Left ventricle myocardium inferior (tissue), 1 donor: ENCODE data around the gene PROSER2. TPM values are rescaled to one million over a fixed set of nuclear protein-coding genes. Genes with fewer than 3 reads are reported as not detected.

Source experiments
- DNase-seq: peaks from one replicate; pipeline ENCODE4 v3.0.0-alpha.2; 2020
- H3K27ac ChIP-seq: fragments of 200-600 bp; replicated peaks from 2 replicates; pipeline ENCODE4 v1.8.0; 2021
- H3K27me3 ChIP-seq: fragments of 200-600 bp; 2 replicates; pipeline ENCODE4 v1.8.0; 2021; ENCODE audit warnings: low read depth
- H3K36me3 ChIP-seq: fragments of 200-600 bp; 2 replicates; pipeline ENCODE4 v1.8.0; 2021
- H3K4me1 ChIP-seq: fragments of 200-600 bp; 2 replicates; pipeline ENCODE4 v1.8.0; 2021
- H3K4me3 ChIP-seq: fragments of 200-600 bp; 2 replicates; pipeline ENCODE4 v1.8.0; 2021; ENCODE audit warnings: mild to moderate bottlenecking, moderate library complexity
- H3K9me3 ChIP-seq: fragments of 200-600 bp; replicated peaks from 2 replicates; pipeline ENCODE4 v1.8.0; 2021
- CTCF ChIP-seq: fragments of 200-600 bp; IDR thresholded peaks from 2 replicates; pipeline ENCODE4 v1.8.0; 2021; ENCODE audit warnings: antibody characterized with exemption, mild to moderate bottlenecking, borderline replicate concordance
- intact Hi-C: fragments of 100-400 bp; cut with micrococcal nuclease; formaldehyde crosslinking; loops from one replicate; pipeline ENCODE4 v1.11.0; 2022
- total RNA-seq: library from RNA; stranded (reverse); fragmentation: NEBNext Ultra II Directional; extraction: Animal tissue kit (Norgen Biotek cat#: 25700); gene quantifications from one replicate; pipeline ENCODE4 v1.2.1, GENCODE V29; 2021
- donor health status: DM: no; HTN: yes; CAD: no; lungs with severe emphysema.

The PROSER2 gene
- total RNA-seq, 1 donor from 2014 or later = 0.52 TPM

DNA sequence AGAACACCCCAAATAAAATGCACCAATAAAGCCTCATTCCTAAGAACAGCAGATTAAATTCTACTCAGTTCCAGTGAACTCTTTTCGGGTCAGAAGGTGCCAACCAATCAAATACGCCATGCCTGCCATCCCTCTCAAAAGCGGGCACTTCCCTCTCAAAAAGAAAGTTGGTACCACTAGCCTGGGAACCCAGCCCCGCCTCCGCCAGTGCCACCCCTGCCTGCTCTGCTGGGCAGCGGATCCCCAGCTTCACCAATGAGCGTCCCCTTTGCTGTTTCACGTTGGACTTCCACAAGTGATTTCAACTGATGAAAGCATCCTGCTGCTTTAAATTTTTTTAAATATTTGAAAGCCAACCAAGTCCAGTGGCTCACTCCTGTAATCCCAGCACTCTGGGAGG, 33.2 kb upstream of the PROSER2 start:
- H3K4me3 ChIP-seq = no peak overlapping the region
- no peak for TF ChIP-seq CTCF
- H3K9me3 ChIP-seq = no peaks in the 10 kb centered on the region
- no peaks in the 10 kb centered on the region for H3K36me3 ChIP-seq
- no peak for DNase-seq
- no peaks in the 10 kb centered on the region for H3K4me1 ChIP-seq
- H3K27me3 ChIP-seq = peaks cover 48% of the 10 kb centered on the region
- H3K27ac ChIP-seq = no peak overlapping the region
- intact Hi-C loops = loop anchor here (5.0 kb wide), 1 partner anchor 197 kb away; no protein-coding TSS in a partner anchor

GRCh38 chr10:11793762-11794479, 29.2 kb upstream of the PROSER2 start:
- intact Hi-C loops = loop anchor here (5.0 kb wide), 1 partner anchor 193 kb away; no protein-coding TSS in a partner anchor
- Histone ChIP-seq H3K27ac (no peak overlapping the region), H3K36me3 (no peaks in the 10 kb centered on the region), H3K4me1 (peaks cover 2% of the 10 kb centered on the region), H3K27me3 (peaks cover 21% of the 10 kb centered on the region), H3K9me3 (no peaks in the 10 kb centered on the region), H3K4me3 (no peak overlapping the region)
- DNase-seq = no peak
- no peak for TF ChIP-seq CTCF

GRCh38 chr10:11794566-11794965, 28.6 kb upstream of the PROSER2 start:
- Histone ChIP-seq H3K36me3 (no peaks in the 10 kb centered on the region), H3K27ac (no peak overlapping the region), H3K9me3 (no peaks in the 10 kb centered on the region), H3K27me3 (peaks cover 21% of the 10 kb centered on the region), H3K4me1 (peaks cover 6% of the 10 kb centered on the region), H3K4me3 (no peak overlapping the region)
- no peak for TF ChIP-seq CTCF
- DNase-seq = no peak
- intact Hi-C loops = loop anchor here (5.0 kb wide), 1 partner anchor 193 kb away; no protein-coding TSS in a partner anchor

GRCh38 chr10:11795101-11795920, 27.8 kb upstream of the PROSER2 start:
- peaks cover 21% of the 10 kb centered on the region for H3K27me3 ChIP-seq
- TF ChIP-seq CTCF = no peak
- no peaks in the 10 kb centered on the region for H3K9me3 ChIP-seq
- H3K4me1 ChIP-seq = peaks cover 6% of the 10 kb centered on the region
- DNase-seq = no peak
- no peak overlapping the region for H3K27ac ChIP-seq
- no peak overlapping the region for H3K4me3 ChIP-seq
- intact Hi-C loops = no loop called here
- H3K36me3 ChIP-seq = no peaks in the 10 kb centered on the region

GRCh38 chr10:11796474-11796873, 26.7 kb upstream of the PROSER2 start:
- intact Hi-C loops = no loop called here
- Histone ChIP-seq H3K27me3 (peaks cover 14% of the 10 kb centered on the region), H3K9me3 (no peaks in the 10 kb centered on the region), H3K36me3 (no peaks in the 10 kb centered on the region), H3K27ac (no peak overlapping the region), H3K4me1 (peaks cover 6% of the 10 kb centered on the region), H3K4me3 (no peak overlapping the region)
- no peak for TF ChIP-seq CTCF
- no peak for DNase-seq
